HG03060 (cell line): ENCODE measurements around the gene SH3PXD2B.

Source experiments
- ATAC-seq: cut with Tn5 transposase; IDR thresholded peaks from one replicate; pipeline ENCODE4 v1.9.1; 2021; ENCODE audit warnings: low read depth, moderate number of reproducible peaks; ENCODE audit not compliant: unreplicated experiment

Gene SH3PXD2B

GRCh38 chr5:172455087-172455381 lies 709 bp upstream of the SH3PXD2B start:
- ATAC-seq = no peak

- ATAC-seq = no peak
Measured at GRCh38 chr5:172453986-172454357, 353 bp downstream of the SH3PXD2B start.

- ATAC-seq = no peak
Measured at GRCh38 chr5:172453206-172453985, 929 bp downstream of the SH3PXD2B start.

GRCh38 chr5:172452398-172453205 lies 1.7 kb downstream of the SH3PXD2B start:
- ATAC-seq = no peak

- no peak for ATAC-seq
Measured at GRCh38 chr5:172451771-172452197, 2.5 kb downstream of the SH3PXD2B start.

GRCh38 chr5:172450861-172451695 lies 3.2 kb downstream of the SH3PXD2B start:
- ATAC-seq = no peak

GRCh38 chr5:172450453-172450852 lies 3.9 kb downstream of the SH3PXD2B start:
- no peak for ATAC-seq

- ATAC-seq = no peak
Measured at GRCh38 chr5:172448999-172449398, 5.3 kb downstream of the SH3PXD2B start.

GRCh38 chr5:172447646-172448365 lies 6.5 kb downstream of the SH3PXD2B start:
- no peak for ATAC-seq

- no peak for ATAC-seq
Measured at GRCh38 chr5:172446336-172447051, 7.8 kb downstream of the SH3PXD2B start.

- ATAC-seq = no peak
Measured at GRCh38 chr5:172445866-172446265, 8.5 kb downstream of the SH3PXD2B start.

GRCh38 chr5:172444626-172445365 lies 9.5 kb downstream of the SH3PXD2B start:
- no peak for ATAC-seq

GRCh38 chr5:172444110-172444510 lies 10.2 kb downstream of the SH3PXD2B start:
- ATAC-seq = no peak

- ATAC-seq = no peak
Measured at GRCh38 chr5:172443441-172444109, 10.8 kb downstream of the SH3PXD2B start.

- no peak for ATAC-seq
Measured at GRCh38 chr5:172442592-172442991, 11.7 kb downstream of the SH3PXD2B start.

- ATAC-seq = no peak
Measured at GRCh38 chr5:172441262-172441751, 13.0 kb downstream of the SH3PXD2B start.

GRCh38 chr5:172440486-172440885 lies 13.8 kb downstream of the SH3PXD2B start:
- no peak for ATAC-seq

GRCh38 chr5:172439785-172440477 lies 14.4 kb downstream of the SH3PXD2B start:
- ATAC-seq = no peak
